Ishikawa (cell line): ENCODE data around the gene NEO1.

Source experiments
- CEBPB ChIP-seq: IDR thresholded peaks from 2 replicates; pipeline ENCODE4 v1.6.1; 2012
- CREB1 ChIP-seq: IDR thresholded peaks from 2 replicates; pipeline ENCODE4 v1.6.1; 2012; ENCODE audit warnings: low read depth
- EGR1 ChIP-seq: IDR thresholded peaks from 2 replicates; pipeline ENCODE4 v1.6.1; 2012
- EP300 ChIP-seq: IDR thresholded peaks from 2 replicates; pipeline ENCODE4 v1.6.1; 2012; ENCODE audit warnings: borderline replicate concordance
- FOXM1 ChIP-seq: IDR thresholded peaks from 2 replicates; pipeline ENCODE4 v1.6.1; 2012; ENCODE audit warnings: low read depth, borderline replicate concordance
- NFIC ChIP-seq: IDR thresholded peaks from 2 replicates; pipeline ENCODE4 v1.6.1; 2012
- RAD21 ChIP-seq: IDR thresholded peaks from 2 replicates; pipeline ENCODE4 v1.6.1; 2012; ENCODE audit warnings: low read depth
- TAF1 ChIP-seq: IDR thresholded peaks from 2 replicates; pipeline ENCODE4 v1.6.1; 2012; ENCODE audit warnings: low read depth, mild to moderate bottlenecking
- TCF12 ChIP-seq: IDR thresholded peaks from 2 replicates; pipeline ENCODE4 v1.6.1; 2012; ENCODE audit warnings: low read depth
- TEAD4 ChIP-seq: IDR thresholded peaks from 2 replicates; pipeline ENCODE4 v1.6.1; 2012
- YY1 ChIP-seq: IDR thresholded peaks from 2 replicates; pipeline ENCODE4 v1.6.1; 2012; ENCODE audit warnings: low read depth
- ZBTB7A ChIP-seq: IDR thresholded peaks from 2 replicates; pipeline ENCODE4 v1.6.1; 2012; ENCODE audit warnings: low read depth
- TF ChIP-seq, protein P1 (sequence below): IDR thresholded peaks from 2 replicates; pipeline ENCODE4 v1.6.1; 2012; ENCODE audit warnings: low read depth, mild to moderate bottlenecking
- TF ChIP-seq, protein P2 (sequence below): IDR thresholded peaks from 2 replicates; pipeline ENCODE4 v1.6.1; 2012
- TF ChIP-seq, protein P3 (sequence below): IDR thresholded peaks from 2 replicates; pipeline ENCODE4 v1.6.1; 2012

NEO1 gene

DNA sequence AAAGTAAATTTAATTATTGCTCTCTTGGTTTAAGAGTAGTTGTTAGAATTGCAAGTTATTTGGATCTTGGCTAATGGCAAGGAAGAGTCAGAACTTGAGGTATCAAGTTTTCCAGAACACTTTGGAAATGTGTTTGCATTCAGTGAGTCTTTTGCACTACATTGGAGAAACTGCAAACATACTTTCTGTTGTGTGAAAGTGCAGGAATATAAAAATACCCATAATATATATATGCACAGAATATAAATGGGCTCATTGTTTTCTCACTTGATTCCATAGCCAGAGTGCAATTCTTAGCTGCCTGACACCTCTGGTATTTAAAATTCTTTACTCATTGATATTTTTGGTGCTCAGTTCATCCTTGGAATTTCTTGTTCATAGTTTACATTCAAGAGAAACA is 223.6 kb downstream of the NEO1 start:
- TF ChIP-seq TEAD4, result no peak
- TF ChIP-seq ZBTB7A, result no peak
- TF ChIP-seq YY1, result no peak
- TF ChIP-seq TAF1, result no peak
- no peak for TF ChIP-seq RAD21
- TF ChIP-seq, protein P1, sequence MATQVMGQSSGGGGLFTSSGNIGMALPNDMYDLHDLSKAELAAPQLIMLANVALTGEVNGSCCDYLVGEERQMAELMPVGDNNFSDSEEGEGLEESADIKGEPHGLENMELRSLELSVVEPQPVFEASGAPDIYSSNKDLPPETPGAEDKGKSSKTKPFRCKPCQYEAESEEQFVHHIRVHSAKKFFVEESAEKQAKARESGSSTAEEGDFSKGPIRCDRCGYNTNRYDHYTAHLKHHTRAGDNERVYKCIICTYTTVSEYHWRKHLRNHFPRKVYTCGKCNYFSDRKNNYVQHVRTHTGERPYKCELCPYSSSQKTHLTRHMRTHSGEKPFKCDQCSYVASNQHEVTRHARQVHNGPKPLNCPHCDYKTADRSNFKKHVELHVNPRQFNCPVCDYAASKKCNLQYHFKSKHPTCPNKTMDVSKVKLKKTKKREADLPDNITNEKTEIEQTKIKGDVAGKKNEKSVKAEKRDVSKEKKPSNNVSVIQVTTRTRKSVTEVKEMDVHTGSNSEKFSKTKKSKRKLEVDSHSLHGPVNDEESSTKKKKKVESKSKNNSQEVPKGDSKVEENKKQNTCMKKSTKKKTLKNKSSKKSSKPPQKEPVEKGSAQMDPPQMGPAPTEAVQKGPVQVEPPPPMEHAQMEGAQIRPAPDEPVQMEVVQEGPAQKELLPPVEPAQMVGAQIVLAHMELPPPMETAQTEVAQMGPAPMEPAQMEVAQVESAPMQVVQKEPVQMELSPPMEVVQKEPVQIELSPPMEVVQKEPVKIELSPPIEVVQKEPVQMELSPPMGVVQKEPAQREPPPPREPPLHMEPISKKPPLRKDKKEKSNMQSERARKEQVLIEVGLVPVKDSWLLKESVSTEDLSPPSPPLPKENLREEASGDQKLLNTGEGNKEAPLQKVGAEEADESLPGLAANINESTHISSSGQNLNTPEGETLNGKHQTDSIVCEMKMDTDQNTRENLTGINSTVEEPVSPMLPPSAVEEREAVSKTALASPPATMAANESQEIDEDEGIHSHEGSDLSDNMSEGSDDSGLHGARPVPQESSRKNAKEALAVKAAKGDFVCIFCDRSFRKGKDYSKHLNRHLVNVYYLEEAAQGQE, result no peak
- TF ChIP-seq, protein P2, sequence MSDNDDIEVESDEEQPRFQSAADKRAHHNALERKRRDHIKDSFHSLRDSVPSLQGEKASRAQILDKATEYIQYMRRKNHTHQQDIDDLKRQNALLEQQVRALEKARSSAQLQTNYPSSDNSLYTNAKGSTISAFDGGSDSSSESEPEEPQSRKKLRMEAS, result no peak
- TF ChIP-seq EP300, result no peak
- TF ChIP-seq EGR1, result no peak
- no peak for TF ChIP-seq TCF12
- TF ChIP-seq NFIC, result no peak
- no peak for TF ChIP-seq CEBPB
- no peak for TF ChIP-seq FOXM1
- TF ChIP-seq CREB1, result no peak

DNA sequence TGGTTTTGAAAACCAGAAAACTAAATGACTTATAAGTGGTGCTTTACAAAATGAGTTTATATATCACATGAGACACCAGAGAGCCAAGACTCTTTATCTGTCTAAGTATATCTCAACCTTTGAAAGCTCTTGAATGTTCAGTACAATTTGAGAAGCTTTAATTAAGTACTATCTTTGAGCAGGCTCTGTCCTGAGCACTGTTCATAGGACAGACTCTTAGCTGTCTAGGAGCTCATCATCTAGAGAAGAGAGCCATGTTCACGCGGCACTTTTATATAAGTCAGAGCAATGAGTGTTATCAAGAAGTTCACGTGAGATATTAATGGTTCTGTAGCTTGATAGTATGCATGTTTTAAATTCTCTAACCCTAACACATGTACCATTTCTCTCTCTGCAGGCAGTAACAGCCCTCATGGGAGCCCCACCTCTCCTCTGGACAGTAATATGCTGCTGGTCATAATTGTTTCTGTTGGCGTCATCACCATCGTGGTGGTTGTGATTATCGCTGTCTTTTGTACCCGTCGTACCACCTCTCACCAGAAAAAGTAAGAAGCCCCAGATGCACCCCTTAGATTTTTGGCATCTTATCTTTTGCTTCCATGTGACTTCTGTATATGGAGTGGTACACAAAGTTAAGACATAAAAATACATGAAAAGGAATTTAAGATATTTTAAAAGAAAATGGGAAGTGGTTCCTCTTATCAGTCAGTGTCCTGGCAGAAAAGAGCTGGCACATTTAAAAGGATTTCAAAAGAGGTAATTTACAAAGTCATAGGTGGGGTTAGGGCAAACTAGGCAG is 230.5 kb downstream of the NEO1 start:
- TF ChIP-seq EP300 (no peak), ZBTB7A (no peak), TAF1 (no peak), CREB1 (no peak), EGR1 (no peak), TCF12 (no peak), TEAD4 (no peak), RAD21 (no peak), CEBPB (no peak), NFIC (no peak), YY1 (no peak), FOXM1 (no peak)
- TF ChIP-seq, protein P1, result no peak
- TF ChIP-seq, protein P3, sequence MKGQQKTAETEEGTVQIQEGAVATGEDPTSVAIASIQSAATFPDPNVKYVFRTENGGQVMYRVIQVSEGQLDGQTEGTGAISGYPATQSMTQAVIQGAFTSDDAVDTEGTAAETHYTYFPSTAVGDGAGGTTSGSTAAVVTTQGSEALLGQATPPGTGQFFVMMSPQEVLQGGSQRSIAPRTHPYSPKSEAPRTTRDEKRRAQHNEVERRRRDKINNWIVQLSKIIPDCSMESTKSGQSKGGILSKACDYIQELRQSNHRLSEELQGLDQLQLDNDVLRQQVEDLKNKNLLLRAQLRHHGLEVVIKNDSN, result no peak
- TF ChIP-seq, protein P2, result no peak

DNA sequence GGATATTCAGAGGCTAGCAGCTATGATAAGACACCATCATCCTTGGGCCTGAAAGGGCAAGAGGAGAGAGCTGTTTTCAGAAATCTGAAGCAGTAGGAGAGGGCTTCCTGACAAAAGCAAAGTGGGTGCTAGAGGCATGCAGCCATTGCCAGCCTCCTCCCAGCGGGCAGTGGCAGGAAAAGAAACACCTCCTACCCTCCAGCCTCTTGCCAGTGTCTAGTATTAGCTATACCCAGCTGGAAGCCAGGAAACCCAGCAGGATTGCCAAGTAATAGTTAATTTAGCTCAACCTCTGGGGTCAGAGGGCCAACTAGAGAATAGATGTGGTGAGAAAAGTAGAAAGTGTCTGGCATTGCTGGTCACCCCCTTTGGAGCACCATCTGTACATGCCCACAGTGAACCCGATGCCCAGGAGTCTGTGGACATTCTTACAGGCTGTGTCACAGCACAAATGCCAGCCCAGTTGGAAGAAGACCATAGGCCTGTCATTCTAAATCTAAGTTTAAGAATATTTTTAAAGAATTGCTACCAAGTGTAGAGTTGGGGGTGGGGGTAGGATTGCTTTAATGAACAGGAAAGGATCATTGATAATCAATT is 231.2 kb downstream of the NEO1 start:
- TF ChIP-seq TEAD4, result no peak
- TF ChIP-seq FOXM1, result no peak
- no peak for TF ChIP-seq YY1
- TF ChIP-seq, protein P3, result no peak
- TF ChIP-seq, protein P2, result no peak
- TF ChIP-seq, protein P1, result no peak
- no peak for TF ChIP-seq RAD21
- no peak for TF ChIP-seq TAF1
- no peak for TF ChIP-seq CREB1
- TF ChIP-seq CEBPB, result no peak
- TF ChIP-seq ZBTB7A, result no peak
- no peak for TF ChIP-seq EGR1
- TF ChIP-seq NFIC, result no peak
- TF ChIP-seq TCF12, result no peak
- no peak for TF ChIP-seq EP300
